Tibial artery (tissue), 4 donors: ENCODE results near the gene ZNF205.

Experiments used
- DNase-seq, 2 donors: peaks; one replicate each; pipeline ENCODE4 v3.0.0-alpha.2; 2019
- H3K27ac ChIP-seq, 2 donors: fragments of 200-600 bp; sonication (generic) in 1 of 2; 1 replicate in 1 of 2; 2 replicates in 1 of 2; pipeline ENCODE4 v1.5.1; 2018 to 2019; ENCODE audit warnings: mild to moderate bottlenecking in 1 of 2
- H3K27me3 ChIP-seq, 2 donors: fragments of 200-600 bp; sonication (generic) in 1 of 2; one replicate each; pipeline versions ENCODE4 v1.5.1 to v1.6.0; 2016 to 2019
- H3K36me3 ChIP-seq, 3 donors: fragments of 200-600 bp; sonication (generic) in 2 of 3; one replicate each; pipeline ENCODE4 v1.5.1; 2016 to 2019; ENCODE audit warnings: mild to moderate bottlenecking in 2 of 3
- H3K4me1 ChIP-seq, 4 donors: fragments of 200-600 bp; sonication (generic) in 2 of 4; 1 replicate in 3 of 4; 2 replicates in 1 of 4; pipeline ENCODE4 v1.5.1; 2016 to 2019
- H3K4me3 ChIP-seq, 2 donors: fragments of 200-600 bp; sonication (generic) in 1 of 2; 1 replicate in 1 of 2; 2 replicates in 1 of 2; pipeline ENCODE4 v1.5.1; 2018 to 2019; ENCODE audit warnings: mild to moderate bottlenecking in 2 of 2
- H3K9me3 ChIP-seq, 3 donors: fragments of 200-600 bp; sonication (generic) in 1 of 3; one replicate each; pipeline ENCODE4 v1.5.1; 2016 to 2019
- CTCF ChIP-seq, 2 experiments: fragments of 200-600 bp in 1 of 2; fragments of 450-650 bp in 1 of 2; IDR thresholded peaks; one replicate each; pipeline ENCODE4 v1.5.1; 2017 to 2019; ENCODE audit warnings: antibody characterized with exemption in 2 of 2, mild to moderate bottlenecking in 1 of 2, moderate library complexity in 1 of 2
- intact Hi-C: fragments of 100-400 bp; cut with DNase I; formaldehyde crosslinking; loops from one replicate; pipeline ENCODE4 v1.15.0; 2023; ENCODE audit warnings: low total_unique reads

ZNF205 gene

GRCh38 chr16:3129137-3130131 is 17.0 kb downstream of the ZNF205 start:
- peaks cover 0 to 12% (median 0%) of the 10 kb centered on the region in 3 donors for H3K36me3 ChIP-seq
- H3K27ac ChIP-seq, result peak overlapping the region; percentile 42 to 74
- H3K4me3 ChIP-seq, result peak overlapping the region; percentile 45 to 54
- TF ChIP-seq CTCF (IDR thresholded peaks at IDR 0.05), result peak; percentile 76 to 94
- no peaks in the 10 kb centered on the region for H3K27me3 ChIP-seq
- H3K9me3 ChIP-seq, result no peaks in the 10 kb centered on the region
- intact Hi-C loops, result no loop called here
- DNase-seq, result peak; percentile 72 to 85
- peaks cover 0 to 40% (median 29%) of the 10 kb centered on the region in 4 donors for H3K4me1 ChIP-seq

- H3K4me1 ChIP-seq, result peaks cover 0 to 49% (median 31%) of the 10 kb centered on the region in 4 donors
- no peak for TF ChIP-seq CTCF (IDR thresholded peaks at IDR 0.05)
- DNase-seq, result no peak
Observed at GRCh38 chr16:3131755-3132377, 19.5 kb downstream of the ZNF205 start.

GRCh38 chr16:3133844-3134243 is 21.5 kb downstream of the ZNF205 start:
- Histone ChIP-seq H3K36me3 (peaks cover 0 to 30% (median 12%) of the 10 kb centered on the region in 3 donors), H3K9me3 (no peaks in the 10 kb centered on the region), H3K27ac (peak overlapping the region; percentile 89 to 94), H3K4me1 (peaks cover 0 to 40% (median 27%) of the 10 kb centered on the region in 4 donors), H3K4me3 (peak overlapping the region; percentile 74 to 86), H3K27me3 (no peaks in the 10 kb centered on the region)
- TF ChIP-seq CTCF (IDR thresholded peaks at IDR 0.05), result no peak
- DNase-seq, result no peak
- intact Hi-C loops, result no loop called here

More at GRCh38 chr16:3131755-3132377, 19.5 kb downstream of the ZNF205 start:
- no peak overlapping the region for H3K27ac ChIP-seq
- intact Hi-C loops, result no loop called here
- no peaks in the 10 kb centered on the region for H3K27me3 ChIP-seq
- peaks cover 0 to 12% (median 0%) of the 10 kb centered on the region in 3 donors for H3K36me3 ChIP-seq
- H3K4me3 ChIP-seq, result no peak overlapping the region
- no peaks in the 10 kb centered on the region for H3K9me3 ChIP-seq

- H3K27me3 ChIP-seq, result no peaks in the 10 kb centered on the region
- intact Hi-C loops, result no loop called here
- peak in 1 of 2 experiments; percentile 5 for TF ChIP-seq CTCF (IDR thresholded peaks at IDR 0.05)
- H3K36me3 ChIP-seq, result peaks cover 0 to 37% (median 16%) of the 10 kb centered on the region in 3 donors
- H3K4me1 ChIP-seq, result peaks cover 0 to 35% (median 21%) of the 10 kb centered on the region in 4 donors
- peak within 1 kb of the TSS; percentile 89 to 94 for H3K27ac ChIP-seq
- H3K4me3 ChIP-seq, result peak within 1 kb of the TSS; percentile 74 to 86
- peak; percentile 97 to 98 for DNase-seq
- no peaks in the 10 kb centered on the region for H3K9me3 ChIP-seq
Observed at GRCh38 chr16:3134338-3135125, 22.1 kb downstream of the ZNF205 start, which contains the start of gene ZNF213. ZNF213 (plus strand) TSS chr16:3135029; CDS start chr16:3137281, 2,252 bp downstream.
